ENCODE data around the gene AIPL1. TPM values are rescaled to one million over a fixed set of nuclear protein-coding genes. Genes with fewer than 3 reads are reported as not detected.

AIPL1 gene
- total RNA-seq, 1 donor from 2014 or later = not detected

DNA sequence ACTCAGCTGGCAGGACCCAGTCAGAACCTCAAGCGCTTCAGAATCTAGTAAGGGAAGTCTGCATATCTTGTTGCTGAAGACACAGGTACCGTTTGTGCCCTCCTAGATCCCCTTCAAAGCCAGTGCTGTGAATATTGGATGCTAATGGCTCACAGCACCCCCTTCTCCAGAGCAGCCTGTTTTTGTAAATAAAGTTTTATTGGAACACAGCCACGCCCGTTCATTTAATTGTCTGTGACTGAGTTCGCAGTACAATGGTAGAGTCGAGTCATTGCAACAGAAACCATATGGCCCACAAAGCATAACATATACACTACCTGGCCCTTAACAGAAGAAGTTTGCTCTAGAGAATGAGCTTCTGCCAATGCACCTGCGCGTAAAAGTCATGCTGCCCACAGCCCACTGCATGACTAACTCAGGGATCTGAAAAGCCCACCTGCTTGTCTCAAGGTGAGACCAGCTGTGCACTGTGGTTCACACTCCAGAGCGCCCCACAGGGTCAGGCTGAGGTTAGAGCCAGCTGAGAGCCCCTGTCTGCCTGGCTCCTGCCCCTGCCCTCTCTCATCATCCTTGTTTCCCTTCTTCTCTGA is 48.8 kb downstream of the AIPL1 start:
- intact Hi-C loops (cut with DNase I) = no loop called here

DNA sequence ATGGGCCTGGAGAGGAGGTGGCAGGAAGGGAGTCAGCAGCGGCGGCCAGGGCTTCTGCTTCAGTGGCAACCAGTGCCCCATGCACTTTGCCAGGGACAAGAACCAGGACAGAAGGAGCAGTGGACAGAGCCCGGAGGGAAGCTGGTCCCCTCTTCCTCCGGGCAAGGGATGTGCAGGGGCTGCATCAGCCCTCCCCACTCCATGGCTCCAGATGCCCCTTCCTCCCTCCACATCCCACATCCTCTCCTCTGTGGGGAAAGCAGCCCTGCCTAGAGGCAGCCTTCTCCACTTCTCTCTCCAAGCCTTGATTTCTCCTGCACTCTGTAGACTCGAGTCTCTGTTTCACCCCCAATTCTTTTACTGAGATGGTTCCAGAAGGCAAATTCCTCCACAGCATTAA is 50.4 kb downstream of the AIPL1 start:
- intact Hi-C loops (cut with DNase I) = no loop called here
- no peak for DNase-seq (ENCODE audit: low spot score)

More for the DNA sequence above, 48.8 kb downstream of the AIPL1 start:
- no peak for DNase-seq (ENCODE audit: low spot score)

DNA sequence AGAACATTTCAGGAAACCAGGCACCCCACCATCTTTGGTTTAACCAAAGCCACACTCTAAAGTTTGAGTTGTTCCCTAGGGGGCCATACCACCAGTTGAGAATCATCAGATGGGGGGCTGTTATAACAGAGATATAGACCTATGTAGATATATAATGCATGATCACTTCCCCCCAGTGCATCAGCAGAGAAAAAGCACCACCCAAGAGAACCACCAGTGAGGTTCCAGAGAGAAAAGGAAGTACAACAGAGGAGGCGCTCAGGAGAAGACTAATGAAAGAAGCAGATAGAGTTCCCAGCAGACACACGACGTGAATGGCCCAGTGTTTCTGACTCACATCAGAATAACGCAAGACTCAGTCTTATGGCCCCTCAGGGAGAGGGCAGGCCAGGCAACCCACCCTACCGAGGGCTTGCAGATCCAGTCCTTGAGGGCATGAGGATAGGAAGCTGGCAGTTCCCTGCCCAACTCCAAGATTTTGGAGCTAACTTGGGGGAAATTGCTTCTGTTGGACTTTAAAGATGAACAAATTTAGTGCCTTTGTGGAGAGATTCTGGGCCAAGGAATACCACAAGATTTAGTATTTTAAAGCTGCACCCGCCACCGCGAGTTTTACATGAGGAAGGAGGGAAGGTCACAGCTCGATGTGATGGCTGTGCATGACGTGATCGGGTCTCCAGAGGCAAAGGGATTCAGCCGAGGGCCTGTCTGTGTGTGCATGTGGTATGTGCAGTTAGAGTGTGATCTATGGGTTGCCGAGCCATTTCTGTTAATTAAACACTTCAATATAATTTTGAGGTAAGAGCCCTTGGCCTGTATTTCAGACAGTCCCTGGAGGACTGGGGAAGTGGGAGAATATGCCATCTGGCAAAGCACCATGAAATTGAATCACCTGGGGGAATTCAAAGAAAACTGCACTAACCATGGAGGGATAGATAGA is 53.1 kb downstream of the AIPL1 start:
- intact Hi-C loops (cut with DNase I) = no loop called here
- DNase-seq (ENCODE audit: low spot score) = no peak

DNA sequence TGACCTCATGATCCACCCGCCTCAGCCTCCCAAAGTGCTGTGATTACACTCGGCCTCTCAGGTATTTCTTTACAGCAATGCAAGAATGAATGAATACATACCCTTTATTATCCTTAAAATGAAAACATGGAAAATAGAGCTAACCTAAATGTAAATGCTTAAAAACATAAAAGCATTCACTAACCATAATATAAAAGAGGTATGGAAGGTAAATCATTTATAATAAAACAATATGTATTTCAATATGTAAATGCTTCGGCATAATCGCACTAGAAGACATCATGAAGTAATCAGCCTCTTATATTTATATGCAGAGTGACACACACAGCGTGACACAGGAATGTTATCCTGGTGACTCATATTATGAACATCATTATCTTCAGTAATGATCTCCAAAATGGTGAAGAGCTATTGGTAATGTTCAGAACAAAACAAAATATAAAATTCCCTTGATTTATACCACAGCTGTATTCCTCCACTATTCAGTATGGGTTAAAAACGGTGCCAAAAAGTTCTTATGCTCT is 53.9 kb downstream of the AIPL1 start:
- intact Hi-C loops (cut with DNase I) = no loop called here
- no peak for DNase-seq (ENCODE audit: low spot score)

DNA sequence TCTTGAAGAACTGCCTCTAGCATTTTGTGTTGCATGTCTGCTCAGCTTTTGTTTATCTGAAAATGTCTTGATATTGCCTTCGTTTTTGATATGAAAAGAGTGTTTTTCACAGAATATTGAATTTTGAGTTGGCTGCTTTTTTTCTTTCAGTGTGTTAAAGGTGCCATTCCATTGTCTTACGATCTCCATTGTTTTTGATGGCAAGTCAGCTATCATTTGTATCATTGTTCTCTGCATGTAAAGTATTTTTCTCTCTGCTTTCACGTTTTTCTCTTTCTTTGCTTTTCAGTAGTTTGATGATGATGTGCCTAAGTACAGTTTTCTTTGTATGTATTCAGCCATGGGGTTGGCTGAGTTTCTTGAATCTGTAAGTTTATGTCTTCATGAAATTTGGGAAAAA is 57.0 kb downstream of the AIPL1 start:
- DNase-seq (ENCODE audit: low spot score) = no peak
- intact Hi-C loops (cut with DNase I) = no loop called here

DNA sequence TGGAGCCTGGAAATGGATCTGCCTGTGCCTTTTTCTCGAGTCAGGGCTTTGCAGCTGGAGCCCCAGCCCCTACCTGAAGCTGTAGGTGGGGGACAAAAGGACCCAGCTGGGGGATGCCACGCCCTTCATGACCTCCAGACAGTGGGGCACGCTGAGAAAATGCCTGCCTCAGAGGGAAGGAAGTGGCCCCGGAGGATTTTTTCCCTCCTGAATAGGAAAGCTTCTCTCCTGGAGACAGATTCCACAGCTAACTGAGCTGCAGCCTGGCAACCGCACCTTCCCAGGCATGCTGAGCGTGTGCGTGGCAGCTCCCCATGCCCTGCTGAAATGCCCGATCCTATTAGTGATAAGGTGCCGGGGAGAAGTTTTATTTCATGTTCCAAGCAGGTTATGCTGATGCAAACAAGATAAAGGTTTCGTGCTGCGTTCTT is 58.0 kb downstream of the AIPL1 start:
- intact Hi-C loops (cut with DNase I) = no loop called here
- DNase-seq (ENCODE audit: low spot score) = no peak

DNA sequence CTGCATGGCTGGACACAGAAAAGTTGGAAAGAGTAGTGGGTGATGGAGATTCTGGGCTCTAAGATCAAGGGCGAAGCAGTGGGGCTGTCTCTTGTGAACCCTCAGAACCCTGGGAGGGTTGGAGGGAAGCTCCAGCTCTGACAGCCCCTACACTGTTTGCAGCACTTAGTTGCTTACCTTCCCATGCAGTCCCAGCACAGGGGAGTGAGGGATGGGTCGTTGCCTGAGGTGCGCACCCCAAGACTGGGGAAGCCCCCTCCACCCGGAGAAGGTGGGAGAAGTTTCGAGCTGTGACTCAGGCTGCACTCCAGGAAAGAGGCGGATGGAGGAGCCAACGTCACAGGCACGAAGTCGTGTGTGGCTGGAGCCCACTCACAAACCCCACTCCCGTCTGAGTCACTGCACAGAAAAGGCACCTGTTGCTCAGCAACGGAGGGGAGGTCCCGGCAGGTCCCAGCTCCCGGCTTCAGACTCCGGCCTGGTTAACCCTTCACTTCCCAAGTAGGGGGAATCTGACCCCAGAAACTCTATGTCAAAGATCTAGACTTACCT is 60.1 kb downstream of the AIPL1 start:
- intact Hi-C loops (cut with DNase I) = no loop called here

DNA sequence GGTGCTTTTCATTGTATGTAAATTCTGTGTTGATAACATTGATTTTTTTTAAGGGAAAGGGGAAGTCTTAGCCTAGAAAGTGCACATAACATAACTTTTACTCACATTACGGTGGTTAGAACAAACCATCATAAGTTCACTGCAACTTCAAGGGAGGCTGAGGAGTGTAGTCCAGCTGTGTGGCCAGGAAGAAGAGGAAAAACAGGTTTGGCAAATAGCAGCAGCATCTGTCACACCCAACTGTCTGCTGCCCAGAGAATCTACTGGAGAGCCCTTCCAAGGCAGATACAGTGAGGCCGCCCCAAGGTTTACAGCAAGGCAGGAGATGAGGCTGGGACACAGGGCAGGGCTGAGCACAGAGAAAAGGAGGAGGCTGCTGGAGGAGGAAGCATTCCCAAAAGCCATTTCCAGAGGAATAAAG is 60.6 kb downstream of the AIPL1 start:
- no peak for DNase-seq (ENCODE audit: low spot score)
- intact Hi-C loops (cut with DNase I) = no loop called here

More for the DNA sequence above, 60.1 kb downstream of the AIPL1 start:
- no peak for DNase-seq (ENCODE audit: low spot score)

Other genes starting within 250 kb of the AIPL1 start
- not detected for gene PIMREG, start 9.3 kb upstream of the AIPL1 start, total RNA-seq
- 0.57 TPM for gene PITPNM3, start 121.4 kb upstream of the AIPL1 start, total RNA-seq
- gene KIAA0753, start 205.6 kb upstream of the AIPL1 start, total RNA-seq = 7.8 TPM
- gene TXNDC17, start 205.9 kb upstream of the AIPL1 start, total RNA-seq = 51.0 TPM
- gene MED31, start 216.5 kb upstream of the AIPL1 start, total RNA-seq = 15.6 TPM
- gene C17orf100, start 216.6 kb upstream of the AIPL1 start, total RNA-seq = 0.48 TPM